Activated T-helper 2 cell treated with anti-CD3 and anti-CD28 coated beads, Interferon-gamma antibody, Interleukin-2, Interleukin-4, amounts not matched to agents 10 μg/mL and 5 μg/mL and 100 μg/mL, durations not matched to agents 14 hours and 24 hours and 36 hours (primary cell): ENCODE measurements around the gene KRT222. TPM values are rescaled to one million over a fixed set of nuclear protein-coding genes. Genes with fewer than 3 reads are reported as not detected.
A peak's percentile ranks its signal among the peaks of the same experiment; 100 is the strongest.

Source experiments
- DNase-seq: peaks from one replicate; pipeline ENCODE4 v3.0.0; 2021; ENCODE audit warnings: low spot score
- H3K27ac Mint-ChIP-seq: one replicate; pipeline ENCODE4 v1.8.0; 2021; ENCODE audit warnings: mixed read lengths
- H3K27me3 Mint-ChIP-seq: one replicate; pipeline ENCODE4 v1.8.0; 2021; ENCODE audit warnings: low read depth, mixed read lengths
- H3K36me3 Mint-ChIP-seq: one replicate; pipeline ENCODE4 v1.8.0; 2021; ENCODE audit warnings: low read depth, mixed read lengths
- H3K4me1 Mint-ChIP-seq: one replicate; pipeline ENCODE4 v1.8.0; 2021; ENCODE audit warnings: low read depth, mixed read lengths
- H3K4me3 Mint-ChIP-seq: one replicate; pipeline ENCODE4 v1.8.0; 2021; ENCODE audit warnings: low read depth, mild to moderate bottlenecking, moderate library complexity, mixed read lengths
- H3K9me3 Mint-ChIP-seq: one replicate; pipeline ENCODE4 v1.8.0; 2021; ENCODE audit warnings: mixed read lengths
- intact Hi-C: fragments of 100-400 bp; cut with micrococcal nuclease; formaldehyde crosslinking; loops from one replicate; pipeline ENCODE4 v1.15.1; 2023
- total RNA-seq: library from RNA; stranded (reverse); gene quantifications from 2 replicates; pipeline ENCODE4 v1.2.3, GENCODE V29; 2022

The KRT222 gene
- total RNA-seq, 1 donor from 2014 or later = 0.43 TPM

- no peaks in the 10 kb centered on the region for H3K36me3 Mint-ChIP-seq
- intact Hi-C loops = no loop called here
- H3K9me3 Mint-ChIP-seq = no peaks in the 10 kb centered on the region
- H3K4me3 Mint-ChIP-seq = no peak overlapping the region
- H3K4me1 Mint-ChIP-seq = no peaks in the 10 kb centered on the region
- peaks cover 22% of the 10 kb centered on the region for H3K27me3 Mint-ChIP-seq
- DNase-seq = no peak
- H3K27ac Mint-ChIP-seq = no peak overlapping the region
Observed at GRCh38 chr17:40686192-40686591, 21.2 kb upstream of the KRT222 start.

- H3K27me3 Mint-ChIP-seq = peaks cover 41% of the 10 kb centered on the region
- H3K4me3 Mint-ChIP-seq = no peak overlapping the region
- H3K9me3 Mint-ChIP-seq = no peaks in the 10 kb centered on the region
- no peak for DNase-seq
- intact Hi-C loops = no loop called here
- H3K36me3 Mint-ChIP-seq = no peaks in the 10 kb centered on the region
- H3K27ac Mint-ChIP-seq = no peak overlapping the region
- peaks cover 9% of the 10 kb centered on the region for H3K4me1 Mint-ChIP-seq
Observed at GRCh38 chr17:40680998-40681397, 16.0 kb upstream of the KRT222 start.

GRCh38 chr17:40679523-40679907 lies 14.5 kb upstream of the KRT222 start:
- Mint-ChIP-seq H3K27ac (no peak overlapping the region), H3K4me1 (peaks cover 9% of the 10 kb centered on the region), H3K27me3 (peaks cover 49% of the 10 kb centered on the region)

GRCh38 chr17:40678902-40679522 lies 14.0 kb upstream of the KRT222 start:
- no peaks in the 10 kb centered on the region for H3K9me3 Mint-ChIP-seq
- no peak overlapping the region for H3K27ac Mint-ChIP-seq
- intact Hi-C loops = no loop called here
- H3K4me1 Mint-ChIP-seq = peaks cover 9% of the 10 kb centered on the region
- DNase-seq = no peak
- H3K27me3 Mint-ChIP-seq = peaks cover 53% of the 10 kb centered on the region
- H3K4me3 Mint-ChIP-seq = no peak overlapping the region
- no peaks in the 10 kb centered on the region for H3K36me3 Mint-ChIP-seq

More at GRCh38 chr17:40679523-40679907, 14.5 kb upstream of the KRT222 start:
- no peaks in the 10 kb centered on the region for H3K9me3 Mint-ChIP-seq
- intact Hi-C loops = no loop called here
- DNase-seq = no peak
- H3K4me3 Mint-ChIP-seq = no peak overlapping the region
- H3K36me3 Mint-ChIP-seq = no peaks in the 10 kb centered on the region

GRCh38 chr17:40675905-40676304 lies 10.9 kb upstream of the KRT222 start:
- intact Hi-C loops = no loop called here
- Mint-ChIP-seq H3K36me3 (no peaks in the 10 kb centered on the region), H3K27me3 (peaks cover 46% of the 10 kb centered on the region), H3K4me1 (peaks cover 9% of the 10 kb centered on the region), H3K4me3 (no peak overlapping the region), H3K27ac (no peak overlapping the region), H3K9me3 (no peaks in the 10 kb centered on the region)
- no peak for DNase-seq

GRCh38 chr17:40672654-40673053 lies 7.7 kb upstream of the KRT222 start:
- Mint-ChIP-seq H3K36me3 (no peaks in the 10 kb centered on the region), H3K27me3 (peaks cover 43% of the 10 kb centered on the region), H3K4me3 (no peak overlapping the region), H3K9me3 (no peaks in the 10 kb centered on the region), H3K27ac (no peak overlapping the region), H3K4me1 (no peaks in the 10 kb centered on the region)
- intact Hi-C loops = no loop called here
- DNase-seq = no peak

GRCh38 chr17:40671282-40671681 lies 6.3 kb upstream of the KRT222 start:
- Mint-ChIP-seq H3K4me3 (no peak overlapping the region), H3K4me1 (no peaks in the 10 kb centered on the region), H3K27ac (no peak overlapping the region), H3K36me3 (no peaks in the 10 kb centered on the region), H3K9me3 (no peaks in the 10 kb centered on the region), H3K27me3 (peaks cover 43% of the 10 kb centered on the region)
- intact Hi-C loops = no loop called here
- DNase-seq = no peak

- Mint-ChIP-seq H3K27me3 (peaks cover 39% of the 10 kb centered on the region), H3K27ac (no peak overlapping the region), H3K9me3 (no peaks in the 10 kb centered on the region), H3K4me3 (no peak overlapping the region), H3K4me1 (peaks cover 4% of the 10 kb centered on the region), H3K36me3 (no peaks in the 10 kb centered on the region)
- intact Hi-C loops = no loop called here
- no peak for DNase-seq
Observed at GRCh38 chr17:40666331-40666730, 1.4 kb upstream of the KRT222 start.

- H3K27ac Mint-ChIP-seq = no peak overlapping the region
- H3K27me3 Mint-ChIP-seq = peaks cover 33% of the 10 kb centered on the region
- no peaks in the 10 kb centered on the region for H3K9me3 Mint-ChIP-seq
- no peaks in the 10 kb centered on the region for H3K36me3 Mint-ChIP-seq
- no peak for DNase-seq
- H3K4me3 Mint-ChIP-seq = no peak overlapping the region
- peaks cover 11% of the 10 kb centered on the region for H3K4me1 Mint-ChIP-seq
- intact Hi-C loops = no loop called here
Observed at GRCh38 chr17:40663252-40663651, 1.7 kb downstream of the KRT222 start.

GRCh38 chr17:40659911-40660310 lies 5.1 kb downstream of the KRT222 start:
- DNase-seq = no peak
- Mint-ChIP-seq H3K36me3 (no peaks in the 10 kb centered on the region), H3K9me3 (no peaks in the 10 kb centered on the region), H3K27me3 (peaks cover 35% of the 10 kb centered on the region), H3K4me1 (peaks cover 8% of the 10 kb centered on the region), H3K4me3 (no peak overlapping the region), H3K27ac (no peak overlapping the region)
- intact Hi-C loops = no loop called here

GRCh38 chr17:40658396-40658795 lies 6.6 kb downstream of the KRT222 start:
- H3K4me1 Mint-ChIP-seq = peaks cover 7% of the 10 kb centered on the region
- DNase-seq = no peak
- no peak overlapping the region for H3K4me3 Mint-ChIP-seq
- no peak overlapping the region for H3K27ac Mint-ChIP-seq
- no peaks in the 10 kb centered on the region for H3K9me3 Mint-ChIP-seq
- intact Hi-C loops = no loop called here
- H3K36me3 Mint-ChIP-seq = no peaks in the 10 kb centered on the region
- H3K27me3 Mint-ChIP-seq = peaks cover 29% of the 10 kb centered on the region

GRCh38 chr17:40651939-40652338 lies 13.0 kb downstream of the KRT222 start:
- no peak for DNase-seq
- no peak overlapping the region for H3K27ac Mint-ChIP-seq
- H3K36me3 Mint-ChIP-seq = peaks cover 8% of the 10 kb centered on the region
- H3K4me1 Mint-ChIP-seq = peaks cover 6% of the 10 kb centered on the region
- H3K4me3 Mint-ChIP-seq = no peak overlapping the region
- H3K9me3 Mint-ChIP-seq = no peaks in the 10 kb centered on the region
- intact Hi-C loops = no loop called here
- peaks cover 9% of the 10 kb centered on the region for H3K27me3 Mint-ChIP-seq

GRCh38 chr17:40648384-40648968 lies 16.5 kb downstream of the KRT222 start:
- intact Hi-C loops = no loop called here
- peak overlapping the region; percentile 92 for H3K27ac Mint-ChIP-seq

More at GRCh38 chr17:40648384-40648968, 16.5 kb downstream of the KRT222 start:
- H3K27me3 Mint-ChIP-seq = no peaks in the 10 kb centered on the region
- H3K4me3 Mint-ChIP-seq = peak overlapping the region; percentile 96
- H3K4me1 Mint-ChIP-seq = peaks cover 27% of the 10 kb centered on the region
- peaks cover 32% of the 10 kb centered on the region for H3K36me3 Mint-ChIP-seq
- no peaks in the 10 kb centered on the region for H3K9me3 Mint-ChIP-seq
- DNase-seq = no peak
